Adipocyte (in vitro differentiated cells): ENCODE results near the gene NTRK3.

Experiments used
- DNase-seq: peaks from one replicate; pipeline ENCODE4 v3.0.0-alpha.2; 2015; ENCODE audit warnings: low read depth
- H3K27me3 ChIP-seq: replicated peaks from 2 replicates; pipeline ENCODE4 v1.7.0; 2013; ENCODE audit warnings: mild to moderate bottlenecking, low read length, moderate library complexity; ENCODE audit not compliant: control insufficient read depth, insufficient read depth
- H3K36me3 ChIP-seq: 2 replicates; pipeline ENCODE4 v1.7.0; 2013; ENCODE audit warnings: low read length, mild to moderate bottlenecking, moderate library complexity; ENCODE audit not compliant: control insufficient read depth, insufficient read depth, severe bottlenecking
- H3K4me1 ChIP-seq: 2 replicates; pipeline ENCODE4 v1.7.0; 2013; ENCODE audit warnings: mild to moderate bottlenecking, low read length, moderate library complexity; ENCODE audit not compliant: control insufficient read depth, insufficient read depth
- H3K4me3 ChIP-seq: 2 replicates; pipeline ENCODE4 v1.7.0; 2013; ENCODE audit warnings: mild to moderate bottlenecking, low read length, moderate library complexity
- H3K9ac ChIP-seq: 2 replicates; pipeline ENCODE4 v1.7.0; 2013; ENCODE audit warnings: mild to moderate bottlenecking, low read length, moderate library complexity
- H3K9me3 ChIP-seq: 2 replicates; pipeline ENCODE4 v1.7.0; 2013; ENCODE audit warnings: mild to moderate bottlenecking, low read length, moderate library complexity; ENCODE audit not compliant: control insufficient read depth

Gene NTRK3

GRCh38 chr15:87874896-87875711, 381.4 kb downstream of the NTRK3 start:
- DNase-seq: no peak
- H3K27me3 ChIP-seq: peaks cover 3% of the 10 kb centered on the region
- no peaks in the 10 kb centered on the region for H3K36me3 ChIP-seq
- peaks cover 4% of the 10 kb centered on the region for H3K4me1 ChIP-seq
- no peaks in the 10 kb centered on the region for H3K9me3 ChIP-seq
- no peak overlapping the region for H3K9ac ChIP-seq
- no peak overlapping the region for H3K4me3 ChIP-seq

GRCh38 chr15:87873516-87873915, 383.0 kb downstream of the NTRK3 start:
- no peak overlapping the region for H3K9ac ChIP-seq
- no peaks in the 10 kb centered on the region for H3K9me3 ChIP-seq
- H3K4me1 ChIP-seq: peaks cover 4% of the 10 kb centered on the region
- H3K36me3 ChIP-seq: no peaks in the 10 kb centered on the region
- peak; percentile 13 for DNase-seq
- peaks cover 2% of the 10 kb centered on the region for H3K27me3 ChIP-seq
- H3K4me3 ChIP-seq: no peak overlapping the region

- peaks cover 2% of the 10 kb centered on the region for H3K27me3 ChIP-seq
- no peaks in the 10 kb centered on the region for H3K9me3 ChIP-seq
- no peak overlapping the region for H3K4me3 ChIP-seq
- no peak for DNase-seq
- peaks cover 4% of the 10 kb centered on the region for H3K4me1 ChIP-seq
- H3K36me3 ChIP-seq: no peaks in the 10 kb centered on the region
- no peak overlapping the region for H3K9ac ChIP-seq
These were observed 384.7 kb downstream of the NTRK3 start for GRCh38 chr15:87871731-87872320.

DNA sequence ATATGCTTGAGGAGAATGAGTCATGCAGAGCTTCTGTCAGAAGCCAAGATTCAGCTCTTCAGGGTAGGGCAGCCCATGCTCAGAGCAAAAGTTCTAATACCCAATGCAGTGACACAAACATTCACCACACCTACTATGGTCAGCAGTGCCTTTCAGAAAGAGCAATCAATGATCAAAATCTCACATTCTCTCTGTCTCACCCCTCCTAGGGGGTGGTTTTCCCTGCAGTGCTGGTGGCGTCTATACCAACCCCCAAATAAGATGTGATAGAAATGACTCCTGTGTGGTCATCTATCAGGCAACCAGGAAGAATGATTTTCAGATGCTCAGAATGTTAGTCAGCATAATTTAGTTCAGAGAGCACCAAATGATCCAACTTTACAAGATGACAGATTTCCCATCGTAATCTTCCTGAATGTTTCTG, 385.3 kb downstream of the NTRK3 start:
- H3K4me1 ChIP-seq: peaks cover 4% of the 10 kb centered on the region
- peaks cover 2% of the 10 kb centered on the region for H3K27me3 ChIP-seq
- peak; percentile 3 for DNase-seq
- H3K9ac ChIP-seq: no peak overlapping the region
- H3K36me3 ChIP-seq: no peaks in the 10 kb centered on the region
- H3K4me3 ChIP-seq: no peak overlapping the region
- no peaks in the 10 kb centered on the region for H3K9me3 ChIP-seq

GRCh38 chr15:87866961-87867360, 389.6 kb downstream of the NTRK3 start:
- H3K9ac ChIP-seq: no peak overlapping the region
- no peaks in the 10 kb centered on the region for H3K9me3 ChIP-seq
- no peaks in the 10 kb centered on the region for H3K36me3 ChIP-seq
- H3K4me1 ChIP-seq: peaks cover 3% of the 10 kb centered on the region
- H3K4me3 ChIP-seq: no peak overlapping the region
- no peaks in the 10 kb centered on the region for H3K27me3 ChIP-seq
- DNase-seq: no peak

DNA sequence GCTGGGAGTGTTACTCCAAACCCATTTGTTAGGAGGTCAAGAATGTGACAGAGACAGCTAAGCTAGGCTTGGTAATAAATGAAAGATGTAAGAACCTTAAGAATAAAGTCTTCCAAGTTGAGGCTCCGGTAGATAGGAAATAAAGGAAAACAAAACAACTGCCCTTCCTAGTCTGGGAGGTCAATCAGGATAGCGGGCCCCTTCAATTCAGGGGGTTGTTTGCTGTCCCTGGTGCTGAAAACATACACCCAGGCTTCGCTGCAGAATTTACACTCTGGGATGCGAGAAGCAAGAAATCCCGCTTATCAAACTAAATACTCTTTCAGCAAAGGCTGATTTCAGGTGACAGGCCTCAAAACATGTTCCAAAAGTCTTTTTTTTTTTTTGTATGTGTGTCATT, 393.4 kb downstream of the NTRK3 start:
- no peaks in the 10 kb centered on the region for H3K27me3 ChIP-seq
- peak; percentile 6 for DNase-seq

DNA sequence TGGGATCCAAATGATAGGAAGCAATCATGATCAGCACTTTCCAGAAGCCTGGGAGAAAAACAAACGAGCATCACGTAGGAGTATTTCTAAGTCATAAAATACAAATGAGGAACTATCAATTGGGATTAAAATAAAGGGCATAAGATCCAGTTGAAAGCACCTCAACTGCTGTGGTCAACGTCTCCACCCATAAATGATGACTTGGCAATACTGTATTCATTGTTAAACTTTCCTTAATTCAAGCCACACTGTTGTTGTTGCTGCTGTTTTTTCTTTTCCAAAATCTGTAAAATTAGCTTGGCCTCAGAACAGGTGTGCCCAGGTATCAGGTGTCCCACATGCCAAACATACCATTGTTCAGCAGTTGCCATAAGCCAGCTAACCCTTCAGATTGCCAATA, 395.8 kb downstream of the NTRK3 start:
- H3K27me3 ChIP-seq: no peaks in the 10 kb centered on the region

More for the DNA sequence above, 393.4 kb downstream of the NTRK3 start:
- no peaks in the 10 kb centered on the region for H3K36me3 ChIP-seq
- H3K4me1 ChIP-seq: no peaks in the 10 kb centered on the region
- no peak overlapping the region for H3K4me3 ChIP-seq
- no peak overlapping the region for H3K9ac ChIP-seq
- no peaks in the 10 kb centered on the region for H3K9me3 ChIP-seq

DNA sequence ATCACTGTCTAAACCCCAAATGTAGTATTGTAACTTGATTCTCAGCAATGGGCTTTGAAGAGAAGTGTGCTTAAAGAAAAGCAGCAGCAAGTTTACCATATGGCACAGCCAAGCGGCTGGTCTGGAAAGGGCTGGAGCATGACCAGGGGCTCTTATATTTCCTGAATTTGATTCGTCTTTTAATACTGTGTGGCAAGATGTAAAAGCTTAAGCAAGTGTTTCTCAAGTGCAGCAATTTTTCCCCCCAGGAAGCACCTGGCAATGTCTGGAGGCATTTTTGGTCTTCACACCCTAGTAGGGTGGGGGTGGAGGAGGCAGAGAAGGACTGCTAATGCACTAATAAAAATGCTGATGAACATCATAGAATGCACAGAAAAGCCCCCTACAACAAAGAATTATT, 397.9 kb downstream of the NTRK3 start:
- H3K9me3 ChIP-seq: no peaks in the 10 kb centered on the region
- no peaks in the 10 kb centered on the region for H3K36me3 ChIP-seq
- H3K4me3 ChIP-seq: no peak overlapping the region
- peaks cover 5% of the 10 kb centered on the region for H3K27me3 ChIP-seq
- H3K9ac ChIP-seq: no peak overlapping the region
- no peaks in the 10 kb centered on the region for H3K4me1 ChIP-seq
- no peak for DNase-seq

More for the DNA sequence above, 395.8 kb downstream of the NTRK3 start:
- no peaks in the 10 kb centered on the region for H3K9me3 ChIP-seq
- H3K4me3 ChIP-seq: no peak overlapping the region
- H3K4me1 ChIP-seq: no peaks in the 10 kb centered on the region
- H3K36me3 ChIP-seq: no peaks in the 10 kb centered on the region
- no peak overlapping the region for H3K9ac ChIP-seq
- DNase-seq: no peak

GRCh38 chr15:87851497-87851896, 405.0 kb downstream of the NTRK3 start:
- no peak for DNase-seq
- H3K36me3 ChIP-seq: no peaks in the 10 kb centered on the region
- no peaks in the 10 kb centered on the region for H3K4me1 ChIP-seq
- peaks cover 5% of the 10 kb centered on the region for H3K27me3 ChIP-seq
- no peak overlapping the region for H3K4me3 ChIP-seq
- H3K9me3 ChIP-seq: no peaks in the 10 kb centered on the region
- no peak overlapping the region for H3K9ac ChIP-seq

DNA sequence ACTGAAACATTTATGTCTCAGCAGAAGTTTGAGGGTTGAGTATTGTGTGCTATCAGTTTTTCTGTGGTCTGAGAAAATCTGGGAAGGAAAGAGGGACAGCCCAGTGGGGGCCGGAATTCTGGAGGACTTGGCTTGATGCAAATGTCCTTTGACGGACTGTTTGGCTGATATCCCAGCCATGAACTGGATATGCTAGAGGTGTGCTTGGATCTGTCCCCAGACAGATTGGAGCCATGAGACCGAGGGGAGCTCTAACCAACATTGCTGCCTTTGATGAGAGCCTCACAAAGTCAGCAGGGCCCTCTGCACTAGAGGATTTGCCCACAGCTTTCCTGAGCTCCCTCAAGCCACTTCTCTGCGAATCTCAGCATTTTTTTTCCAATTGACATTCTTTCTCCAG, 405.6 kb downstream of the NTRK3 start:
- Histone ChIP-seq H3K27me3 (peaks cover 5% of the 10 kb centered on the region), H3K4me1 (no peaks in the 10 kb centered on the region), H3K36me3 (no peaks in the 10 kb centered on the region), H3K9ac (no peak overlapping the region), H3K9me3 (no peaks in the 10 kb centered on the region), H3K4me3 (no peak overlapping the region)
- no peak for DNase-seq

GRCh38 chr15:87849181-87849580, 407.4 kb downstream of the NTRK3 start:
- Histone ChIP-seq H3K4me3 (no peak overlapping the region), H3K9ac (no peak overlapping the region), H3K27me3 (no peaks in the 10 kb centered on the region), H3K9me3 (no peaks in the 10 kb centered on the region), H3K4me1 (no peaks in the 10 kb centered on the region), H3K36me3 (no peaks in the 10 kb centered on the region)
- no peak for DNase-seq
